OCI-LY1 (cell line): ENCODE results near the gene RPS23.

Experiments
- CTCF ChIP-seq: fragments of 200-600 bp; sonication (generic), shearing (Covaris generic); IDR thresholded peaks from 2 replicates; pipeline ENCODE4 v1.5.1; 2017; ENCODE audit warnings: mild to moderate bottlenecking, antibody characterized with exemption, low read length, moderate library complexity, mixed read lengths
- EZH2 ChIP-seq: fragments of 200-600 bp; sonication (generic), shearing (Covaris generic); IDR thresholded peaks from 2 replicates; pipeline ENCODE4 v1.8.0; 2017; ENCODE audit warnings: borderline replicate concordance, mixed run types, mild to moderate bottlenecking, antibody characterized with exemption, low read length, moderate library complexity, mixed read lengths

- TF ChIP-seq CTCF (no peak), EZH2 (no peak)
These were observed 34.9 kb upstream of the RPS23 start for GRCh38 chr5:82313016-82313415.
